NB4 (cell line): Measurements from ENCODE around the gene NAGS.

Experiments
- CTCF ChIP-seq: IDR thresholded peaks from one replicate; pipeline ENCODE4 v1.5.1; 2012; ENCODE audit warnings: low read depth, low read length
- MYC ChIP-seq: IDR thresholded peaks from 2 replicates; pipeline ENCODE4 v1.6.1; 2011; ENCODE audit warnings: low read depth, low read length
- POLR2A ChIP-seq: IDR thresholded peaks from 2 replicates; pipeline ENCODE4 v1.6.1; 2011; ENCODE audit warnings: mild to moderate bottlenecking; ENCODE audit not compliant: insufficient read length; ENCODE audit errors: extremely low read depth
- TF ChIP-seq, protein P1 (sequence below): IDR thresholded peaks from 2 replicates; pipeline ENCODE4 v1.6.1; 2011; ENCODE audit warnings: low read depth, low read length

DNA sequence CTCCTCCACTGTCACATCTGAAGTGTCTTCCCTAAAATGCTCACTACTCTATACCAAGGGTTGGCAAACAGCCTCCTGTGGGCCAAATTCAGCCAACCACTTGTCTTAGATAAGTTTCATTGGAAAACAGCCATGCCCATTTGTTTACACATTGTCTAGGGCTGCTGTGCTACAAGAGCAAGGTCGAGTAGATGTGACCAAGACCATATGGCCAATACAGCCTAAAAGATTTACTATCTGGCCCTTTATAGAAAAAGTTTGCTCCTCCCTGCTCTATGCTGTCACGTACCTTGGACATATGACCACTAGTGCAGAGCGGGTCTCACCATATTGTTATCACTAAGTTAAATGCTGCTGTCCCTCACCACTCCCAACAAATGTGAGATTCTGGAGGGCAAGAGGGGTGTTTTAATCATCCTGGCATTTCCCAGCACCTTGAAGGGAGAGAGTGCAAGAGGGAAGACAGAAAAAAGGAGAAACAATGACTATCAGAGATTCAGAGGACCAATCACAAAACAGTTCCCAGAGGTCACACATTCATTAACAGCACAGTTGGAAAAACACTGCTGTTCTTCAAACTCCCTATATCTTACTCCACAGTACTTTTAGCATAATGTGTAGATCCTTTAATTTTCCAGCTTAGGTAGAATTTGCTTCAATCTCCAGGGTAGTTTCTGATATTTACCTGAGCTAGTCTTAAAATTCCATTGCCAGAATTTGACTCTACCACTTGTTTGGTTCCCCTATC lies 48.9 kb downstream of the NAGS start:
- TF ChIP-seq POLR2A (no peak), CTCF (no peak), MYC (no peak)
- TF ChIP-seq, protein P1, sequence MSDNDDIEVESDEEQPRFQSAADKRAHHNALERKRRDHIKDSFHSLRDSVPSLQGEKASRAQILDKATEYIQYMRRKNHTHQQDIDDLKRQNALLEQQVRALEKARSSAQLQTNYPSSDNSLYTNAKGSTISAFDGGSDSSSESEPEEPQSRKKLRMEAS, result no peak
